SW 1271 (cell line): ENCODE data around the gene CDK15.
A peak's percentile ranks its signal among the peaks of the same experiment; 100 is the strongest.

Source experiments
- DNase-seq, 2 experiments: peaks; one replicate each; lab custom pipeline; 2025; lab: John Stamatoyannopoulos, UW

Gene CDK15

GRCh38 chr2:201908901-201909300 is 102.6 kb downstream of the CDK15 start:
- DNase-seq, result no peak

GRCh38 chr2:201909348-201909747 is 103.0 kb downstream of the CDK15 start:
- DNase-seq, result peak; percentile 9 to 11

GRCh38 chr2:201909961-201910361 is 103.6 kb downstream of the CDK15 start:
- no peak for DNase-seq

GRCh38 chr2:201911372-201911771 is 105.0 kb downstream of the CDK15 start:
- DNase-seq, result no peak

GRCh38 chr2:201913201-201913600 is 106.9 kb downstream of the CDK15 start:
- DNase-seq, result no peak

GRCh38 chr2:201915446-201915845 is 109.1 kb downstream of the CDK15 start:
- no peak for DNase-seq

GRCh38 chr2:201916565-201916964 is 110.2 kb downstream of the CDK15 start:
- DNase-seq, result no peak

- no peak for DNase-seq
Observed at GRCh38 chr2:201918616-201919307, 112.4 kb downstream of the CDK15 start.

- no peak for DNase-seq
Observed at GRCh38 chr2:201919308-201919634, 112.9 kb downstream of the CDK15 start.

- DNase-seq, result no peak
Observed at GRCh38 chr2:201923436-201924328, 117.3 kb downstream of the CDK15 start.

- no peak for DNase-seq
Observed at GRCh38 chr2:201924453-201924852, 118.1 kb downstream of the CDK15 start.

- no peak for DNase-seq
Observed at GRCh38 chr2:201925056-201925455, 118.7 kb downstream of the CDK15 start.

GRCh38 chr2:201926067-201926466 is 119.7 kb downstream of the CDK15 start:
- DNase-seq, result no peak

- DNase-seq, result no peak
Observed at GRCh38 chr2:201928363-201928762, 122.0 kb downstream of the CDK15 start.

- DNase-seq, result no peak
Observed at GRCh38 chr2:201929281-201930026, 123.1 kb downstream of the CDK15 start.

GRCh38 chr2:201930043-201930442 is 123.7 kb downstream of the CDK15 start:
- DNase-seq, result no peak

GRCh38 chr2:201930831-201931230 is 124.5 kb downstream of the CDK15 start:
- no peak for DNase-seq

GRCh38 chr2:201931475-201931874 is 125.1 kb downstream of the CDK15 start:
- no peak for DNase-seq

- DNase-seq, result no peak
Observed at GRCh38 chr2:201931951-201932350, 125.6 kb downstream of the CDK15 start.

- no peak for DNase-seq
Observed at GRCh38 chr2:201932511-201932910, 126.2 kb downstream of the CDK15 start.

- DNase-seq, result no peak
Observed at GRCh38 chr2:201933792-201934237, 127.5 kb downstream of the CDK15 start.

- no peak for DNase-seq
Observed at GRCh38 chr2:201936817-201937216, 130.5 kb downstream of the CDK15 start.

GRCh38 chr2:201937343-201937742 is 131.0 kb downstream of the CDK15 start:
- no peak for DNase-seq
